MV-4-11 (cell line): ENCODE data around the gene RSPH4A.
"Not testable (repeated sequence)": the region's sequence is repeated elsewhere in the genome, so short reads cannot be mapped to it uniquely, and the experiment has no call there.

ENCODE experiments used
- DNase-seq: peaks from one replicate; lab custom pipeline; 2025; lab: John Stamatoyannopoulos, UW

Gene RSPH4A

DNA sequence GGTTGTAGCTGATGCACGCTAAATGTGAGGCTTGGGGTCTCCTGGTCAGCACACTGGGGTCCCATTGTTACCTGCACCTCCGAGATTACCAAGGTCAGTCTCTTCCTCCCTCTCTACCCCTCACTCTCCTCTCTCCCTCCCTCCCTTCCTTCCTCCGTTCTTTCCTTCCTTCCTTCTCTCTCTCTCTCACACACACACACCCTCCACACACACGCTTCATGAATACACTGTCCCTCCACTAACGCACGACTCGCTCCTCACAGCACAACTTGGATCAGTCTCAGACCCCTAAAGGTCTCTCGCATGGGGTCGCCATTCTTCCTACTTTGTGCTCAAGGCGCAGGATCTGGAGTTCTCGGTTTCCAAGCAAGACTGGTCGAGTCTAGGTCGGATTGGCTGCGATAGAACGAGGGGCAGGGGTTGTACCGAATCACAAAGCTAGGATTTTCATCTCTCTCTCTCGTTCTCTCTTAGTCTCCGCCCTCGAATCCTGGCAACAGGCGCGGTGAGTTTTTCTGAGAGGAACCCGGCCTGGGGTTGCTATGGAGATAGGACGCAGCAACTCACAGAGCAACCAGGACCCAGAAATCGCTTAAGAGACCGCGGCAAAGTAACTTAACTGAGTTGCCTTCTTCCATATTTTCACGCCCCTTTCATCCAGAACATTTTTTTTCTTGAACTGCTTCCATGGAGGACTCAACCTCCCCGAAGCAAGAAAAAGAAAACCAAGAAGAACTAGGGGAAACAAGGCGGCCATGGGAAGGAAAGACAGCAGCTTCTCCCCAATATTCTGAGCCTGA, at the start of gene RSPH4A:
Gene RSPH4A (plus strand): TSS at position 543 of the 800 bp plus-strand sequence. CDS start 145 bp downstream, at position 688.
- peak; percentile 85 for DNase-seq

DNA sequence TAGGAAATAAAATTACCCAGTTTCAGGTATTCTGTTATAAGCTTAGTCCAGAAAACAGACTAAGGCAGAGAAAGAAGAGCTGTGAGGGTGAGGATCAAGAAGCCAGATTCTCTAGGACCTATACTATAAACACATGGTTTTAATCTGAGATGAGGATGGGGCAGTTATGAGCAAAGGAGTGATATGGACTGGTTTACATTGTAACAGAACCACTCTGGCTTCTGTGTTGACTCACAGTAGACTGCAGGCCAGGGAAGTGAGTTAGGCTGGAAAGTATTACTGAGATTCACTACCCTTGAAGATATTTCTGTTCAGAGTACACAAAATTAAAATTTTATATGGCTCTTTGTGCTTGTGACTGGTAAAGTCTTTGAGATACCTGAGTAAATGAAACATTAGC, 48.2 kb upstream of the RSPH4A start:
- DNase-seq, result no peak

DNA sequence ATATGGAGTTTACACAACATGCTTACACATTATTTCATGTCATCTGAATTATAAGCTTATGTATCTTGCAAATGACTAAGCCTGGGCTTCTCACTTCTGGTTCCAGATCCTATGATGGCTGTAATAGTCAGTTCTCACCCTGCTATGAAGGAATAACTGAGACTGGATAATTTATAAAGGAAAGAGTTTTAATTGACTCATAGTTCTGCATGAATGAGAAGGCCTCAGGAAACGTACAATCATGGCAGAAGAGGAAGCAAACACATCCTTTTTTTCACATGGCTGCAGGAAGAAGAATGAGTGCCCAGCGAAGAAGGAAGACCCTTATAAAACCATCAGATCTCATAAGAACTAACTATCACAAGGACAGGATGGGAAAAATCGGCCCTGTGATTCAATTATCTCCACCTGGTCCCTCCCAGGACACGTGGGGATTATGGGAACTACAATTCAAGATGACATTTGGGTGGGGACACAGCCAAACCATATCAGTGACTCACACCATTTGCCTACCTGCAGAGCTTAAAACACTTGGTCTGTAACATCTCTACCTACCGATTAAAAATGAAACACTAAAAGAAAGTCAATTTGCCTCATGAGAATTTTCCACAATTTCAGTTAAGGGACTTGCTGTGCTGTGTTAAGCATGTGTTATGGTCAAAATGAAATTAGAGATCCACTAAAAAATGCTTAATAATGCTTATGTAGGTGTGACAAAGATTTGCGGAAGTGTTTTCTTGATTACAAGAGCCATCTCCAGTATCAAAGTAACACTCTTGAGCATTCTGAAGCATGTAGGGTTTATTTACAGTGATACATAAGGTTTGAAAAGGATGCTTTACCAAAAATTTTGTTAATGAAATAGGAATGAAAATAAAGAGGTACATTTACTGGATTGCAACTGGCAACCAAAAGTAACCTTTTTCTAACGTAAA, 47.2 kb upstream of the RSPH4A start:
- peak; percentile 3 for DNase-seq

DNA sequence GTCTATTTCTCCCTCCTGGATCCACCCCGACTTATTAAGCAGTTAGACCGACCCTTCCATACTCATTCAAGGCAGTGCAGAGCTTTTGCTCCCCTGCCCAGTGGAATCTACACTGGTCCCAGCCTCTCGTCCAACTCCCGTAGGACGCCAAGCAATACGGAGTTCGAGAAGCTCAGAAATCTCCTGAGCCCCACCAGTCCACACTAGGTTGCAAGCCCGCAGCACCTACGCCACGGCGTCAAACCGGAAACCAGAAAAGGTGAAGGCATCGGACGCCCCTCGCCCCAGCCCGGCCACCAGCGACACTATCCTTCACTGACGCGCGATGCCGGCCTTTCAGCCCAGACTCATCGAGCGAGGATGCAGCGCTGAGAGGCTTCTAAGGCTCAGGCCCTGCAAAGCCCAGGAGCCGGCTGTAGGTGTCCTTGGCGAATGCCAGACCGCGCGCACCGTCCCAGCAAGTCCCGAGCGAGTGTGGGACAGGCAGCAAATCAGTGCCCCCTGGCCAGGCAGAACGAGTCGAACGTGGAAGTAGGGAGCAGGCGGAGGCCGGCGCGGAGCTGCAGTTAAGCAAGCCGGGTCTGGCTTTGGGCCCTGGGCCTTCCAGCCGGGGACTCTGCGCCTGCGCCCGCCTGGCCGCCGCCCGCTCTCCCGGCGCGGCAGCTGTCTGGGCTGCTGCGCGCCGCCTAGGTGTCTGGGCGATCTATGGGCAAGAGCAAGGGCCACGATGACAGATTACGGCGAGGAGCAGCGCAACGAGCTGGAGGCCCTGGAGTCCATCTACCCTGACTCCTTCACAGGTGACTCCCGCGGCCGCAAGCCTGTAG, 45.2 kb upstream of the RSPH4A start, which contains the start of gene RWDD1:
Gene RWDD1 (plus strand): TSS at position 649 of the 827 bp plus-strand sequence. CDS start 79 bp downstream, at position 728.
- peak; percentile 99 for DNase-seq

DNA sequence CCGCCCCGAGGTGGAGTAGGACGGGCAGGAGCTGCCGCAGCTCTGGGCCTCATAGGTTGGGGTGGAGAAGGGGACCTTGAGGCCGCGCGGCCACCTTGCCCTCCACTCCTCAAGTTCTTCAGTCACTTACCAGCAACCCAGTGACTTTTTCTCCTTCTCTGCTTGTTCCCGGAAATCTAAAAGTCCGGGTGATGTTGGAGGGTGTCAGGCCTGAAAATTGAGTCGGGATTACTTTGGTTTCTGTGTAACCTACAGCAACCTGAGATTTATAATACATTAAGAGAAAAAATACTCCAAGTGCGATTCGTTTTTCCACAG, 44.6 kb upstream of the RSPH4A start:
- no peak for DNase-seq

DNA sequence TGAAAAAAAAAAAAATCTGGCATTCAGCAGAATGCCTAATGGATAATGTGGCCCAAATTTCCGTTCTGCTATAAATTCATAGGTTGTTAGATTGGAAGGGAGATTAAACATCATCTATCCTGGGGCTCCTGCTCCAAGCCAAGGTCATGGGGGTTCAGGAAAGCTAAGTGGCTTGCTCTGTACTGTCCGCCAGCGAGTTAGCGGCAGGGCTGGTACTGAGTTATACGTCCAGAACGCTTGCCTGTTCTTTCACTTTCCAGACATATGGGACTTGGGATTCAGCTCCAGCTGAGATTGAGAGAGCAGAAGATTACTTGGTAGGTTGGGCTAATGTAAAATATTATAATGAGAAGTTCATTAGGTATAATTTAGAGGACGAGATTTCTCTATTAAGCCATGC, 44.1 kb upstream of the RSPH4A start:
- peak; percentile 2 for DNase-seq

DNA sequence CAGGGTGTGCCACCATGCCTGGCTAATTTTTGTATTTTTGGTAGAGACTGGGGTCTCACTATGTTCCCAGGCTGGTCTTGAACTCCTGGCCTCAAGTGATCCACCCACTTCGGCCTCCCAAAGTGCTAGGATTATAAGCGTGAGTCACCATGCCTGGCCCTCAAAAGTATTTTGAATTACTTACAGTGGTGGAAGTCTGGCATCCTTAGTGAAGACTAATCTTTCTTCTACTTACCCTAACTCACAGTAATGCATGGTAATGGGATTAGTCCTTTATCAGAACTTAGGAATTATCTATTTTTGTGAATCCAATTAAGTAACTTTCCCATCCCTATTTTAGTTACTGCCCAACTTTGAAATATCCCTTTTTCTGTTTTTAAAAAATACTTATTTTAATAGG, 41.1 kb upstream of the RSPH4A start:
- DNase-seq, result no peak

DNA sequence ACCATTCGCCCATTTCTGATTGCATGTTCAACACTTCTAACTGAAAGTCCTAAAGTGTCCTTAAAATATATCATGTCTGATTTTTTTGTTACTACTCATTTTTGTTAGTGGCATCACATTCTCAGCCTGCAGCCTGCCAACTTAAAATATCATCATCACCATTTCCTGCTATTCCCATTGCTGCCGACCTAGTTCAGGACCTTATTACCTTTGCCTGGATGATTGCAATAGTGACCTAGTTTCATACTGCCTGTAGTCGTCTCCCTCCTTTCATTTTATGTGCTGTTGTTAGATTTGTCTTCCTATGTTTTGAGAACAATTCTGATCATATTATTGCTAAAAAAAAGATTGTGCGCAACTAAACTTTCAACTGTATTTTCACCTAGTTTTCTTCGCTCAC, 38.8 kb upstream of the RSPH4A start:
- DNase-seq, result no peak

DNA sequence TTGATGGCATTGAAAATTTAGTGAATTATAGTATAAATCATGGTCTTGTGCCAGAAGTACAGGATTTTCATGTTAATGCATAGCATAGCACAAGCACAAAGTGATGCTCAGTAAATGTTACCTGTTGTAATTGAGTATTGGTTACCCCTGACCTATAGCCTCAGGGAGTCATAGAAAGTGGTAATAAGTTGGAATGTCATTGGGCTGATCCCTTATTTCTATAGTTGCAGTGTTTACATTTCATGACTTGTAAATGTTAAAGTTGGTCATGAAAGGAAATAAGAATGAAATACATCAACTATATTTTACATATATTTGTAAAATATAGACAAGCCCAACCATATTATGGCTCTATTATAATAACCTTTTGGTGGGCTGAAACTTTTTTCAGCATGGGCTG, 37.9 kb upstream of the RSPH4A start:
- DNase-seq, result no peak

DNA sequence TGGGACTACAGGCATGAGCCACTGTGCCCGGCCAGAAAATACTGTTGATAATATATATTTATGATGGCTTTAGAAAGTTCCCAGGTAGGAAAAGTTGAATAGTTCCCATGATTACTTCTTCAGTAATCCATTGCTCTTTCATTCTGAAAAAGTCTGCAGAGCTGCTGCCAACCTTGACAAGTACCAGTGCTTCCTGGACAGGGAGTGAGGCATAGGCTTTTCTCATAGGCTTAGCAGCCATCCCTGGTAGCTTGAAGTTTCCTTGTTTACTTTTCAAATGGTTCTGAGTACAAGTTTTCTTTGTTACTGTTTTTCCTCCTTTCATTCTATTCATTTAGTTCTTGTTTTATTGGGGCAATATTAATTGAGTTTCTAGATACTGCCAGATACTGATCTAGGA, 37.1 kb upstream of the RSPH4A start:
- DNase-seq, result no peak

DNA sequence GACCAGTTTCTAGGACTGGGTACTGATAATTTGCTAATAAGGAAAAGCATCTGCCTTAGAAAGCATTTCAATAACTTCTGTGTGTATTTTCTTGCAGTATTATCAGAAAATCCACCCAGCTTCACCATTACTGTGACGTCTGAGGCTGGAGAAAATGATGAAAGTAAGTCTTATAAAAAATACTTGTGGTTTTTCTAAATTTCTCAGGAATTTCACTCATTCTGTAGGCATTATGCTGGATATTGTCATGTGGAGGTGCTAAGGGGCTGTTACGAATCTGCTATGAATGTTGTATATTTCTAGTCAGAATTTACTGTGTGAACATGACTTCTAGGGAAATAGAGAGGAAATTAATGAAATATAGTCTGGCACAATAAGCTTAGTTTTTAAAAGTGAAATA, 36.1 kb upstream of the RSPH4A start:
- no peak for DNase-seq

DNA sequence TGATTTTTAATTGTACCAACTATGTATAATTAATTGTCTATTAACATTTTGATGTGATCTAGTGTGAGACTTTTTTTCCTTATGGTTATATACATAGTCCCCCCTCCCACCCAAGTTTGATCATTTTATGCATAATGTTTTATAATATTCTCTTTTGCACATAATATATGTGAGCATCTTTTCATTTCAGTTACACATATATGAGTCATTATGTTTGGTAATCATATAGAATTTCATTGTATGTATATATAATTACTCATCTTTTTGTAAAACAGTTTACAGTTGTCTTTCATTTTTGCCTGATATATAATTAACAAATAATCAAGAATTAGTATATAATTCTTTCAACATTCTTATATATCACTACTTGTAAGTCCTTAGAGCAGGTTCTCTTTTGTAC, 30.0 kb upstream of the RSPH4A start:
- no peak for DNase-seq

DNA sequence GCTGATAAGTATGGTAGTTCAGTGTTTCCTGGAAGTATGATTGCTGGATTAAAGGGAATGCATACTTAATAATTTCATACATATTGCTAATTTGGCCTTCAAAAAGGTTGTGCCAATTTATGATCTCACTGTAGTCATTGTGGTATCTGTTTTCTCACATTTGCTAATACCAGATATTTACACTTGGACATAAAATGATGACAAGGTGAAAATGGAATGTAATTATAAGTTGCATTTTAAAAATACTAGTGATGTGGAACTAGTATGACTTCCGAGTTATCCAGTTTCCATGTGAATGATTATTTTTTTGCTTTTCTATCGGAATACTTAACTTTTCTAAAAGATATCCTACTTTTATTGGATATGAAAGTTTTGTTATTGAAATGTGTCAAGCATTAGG, 29.5 kb upstream of the RSPH4A start:
- DNase-seq, result no peak

DNA sequence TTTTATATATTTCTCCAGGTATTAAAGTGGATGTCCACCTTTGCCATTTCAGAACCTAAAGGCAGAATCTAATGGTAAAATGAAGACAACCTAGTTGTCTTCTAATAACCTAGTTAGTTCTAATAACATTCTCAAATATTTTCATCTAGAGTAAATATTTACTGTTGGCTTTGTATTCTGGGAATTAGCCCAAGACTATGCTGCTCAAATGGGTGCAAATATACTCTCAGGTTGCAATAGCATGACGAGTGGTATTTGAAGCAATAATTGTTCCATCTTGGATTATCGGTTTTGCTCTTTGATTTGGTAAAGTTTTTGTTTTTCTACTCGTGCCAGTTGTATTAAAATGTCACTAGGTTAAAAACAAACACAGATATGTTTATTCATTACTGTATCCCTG, 21.0 kb upstream of the RSPH4A start:
- DNase-seq, result no peak

DNA sequence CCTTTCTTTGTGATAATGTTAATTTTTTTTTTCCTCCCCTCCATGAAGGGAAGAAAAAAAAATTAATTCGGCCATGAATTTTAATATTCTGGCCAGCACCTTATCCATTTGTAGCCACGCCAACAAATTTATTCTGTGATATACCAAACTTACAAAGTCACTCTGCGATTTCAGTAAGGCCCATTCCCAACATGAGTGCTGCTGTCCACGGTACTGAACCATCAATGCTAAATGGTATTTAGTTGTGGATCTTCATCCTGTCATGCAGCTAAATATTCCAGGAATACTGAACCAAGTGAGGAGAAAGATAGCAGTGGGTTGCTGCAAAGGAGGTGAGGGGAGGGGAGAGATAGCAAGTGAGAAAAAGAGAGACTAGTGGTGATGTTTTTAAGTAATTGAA, 19.5 kb upstream of the RSPH4A start:
- no peak for DNase-seq

DNA sequence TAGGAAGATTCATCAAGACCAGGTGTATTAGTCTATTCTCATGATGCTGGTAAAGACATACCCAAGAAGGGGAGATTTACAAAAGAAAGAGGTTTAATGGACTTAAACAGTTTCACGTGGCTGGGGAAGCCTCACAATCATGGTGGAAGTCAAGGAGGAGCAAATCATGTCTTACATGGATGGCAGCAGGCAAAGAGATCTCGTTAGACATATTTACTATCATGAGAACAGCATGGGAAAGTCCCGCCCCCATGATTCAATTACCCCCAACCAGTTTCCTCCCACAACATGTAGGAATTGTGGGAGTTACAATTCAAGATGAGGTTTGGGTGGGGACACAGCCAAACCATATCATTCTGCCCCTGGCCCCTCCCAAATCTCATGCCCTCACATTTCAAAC, 12.4 kb upstream of the RSPH4A start:
- DNase-seq, result not testable (repeated sequence)

DNA sequence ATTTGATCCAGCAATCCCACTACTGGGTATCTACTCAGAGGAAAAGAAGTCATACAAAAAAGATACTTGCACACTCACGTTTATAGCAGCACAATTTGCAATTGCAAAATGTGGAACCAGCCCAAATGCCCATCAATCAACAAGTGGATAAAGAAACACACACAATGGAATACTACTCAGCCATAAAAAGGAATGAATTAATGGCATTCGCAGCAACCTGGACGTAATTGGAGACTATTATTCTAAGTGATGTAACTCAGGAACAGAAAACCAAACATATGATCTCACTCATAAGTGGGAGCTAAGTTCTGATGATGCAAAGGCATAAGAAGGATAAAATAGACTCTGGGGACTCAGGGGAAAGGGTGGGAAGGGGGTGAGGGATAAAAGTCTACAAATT, 11.4 kb upstream of the RSPH4A start:
- DNase-seq, result not testable (repeated sequence)

DNA sequence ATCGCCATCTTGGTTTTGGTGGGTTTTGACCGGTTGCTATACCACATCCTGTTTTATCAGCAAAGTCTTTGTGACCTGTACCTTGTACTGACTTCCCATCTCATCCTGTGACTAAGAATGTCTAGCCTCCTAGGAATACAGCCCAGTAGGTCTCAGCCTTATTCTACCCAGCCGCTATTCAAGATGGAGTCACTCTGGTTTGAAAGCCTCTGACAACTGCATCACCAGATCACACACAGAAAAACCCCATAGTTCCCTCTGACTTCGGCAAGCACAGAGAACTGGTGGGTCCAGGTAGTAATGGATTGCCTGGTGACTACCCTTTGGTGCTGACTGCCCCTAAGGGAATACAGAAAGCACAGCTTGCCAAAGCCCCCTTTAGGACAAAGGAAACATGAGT, 10.3 kb upstream of the RSPH4A start:
- DNase-seq, result no peak

DNA sequence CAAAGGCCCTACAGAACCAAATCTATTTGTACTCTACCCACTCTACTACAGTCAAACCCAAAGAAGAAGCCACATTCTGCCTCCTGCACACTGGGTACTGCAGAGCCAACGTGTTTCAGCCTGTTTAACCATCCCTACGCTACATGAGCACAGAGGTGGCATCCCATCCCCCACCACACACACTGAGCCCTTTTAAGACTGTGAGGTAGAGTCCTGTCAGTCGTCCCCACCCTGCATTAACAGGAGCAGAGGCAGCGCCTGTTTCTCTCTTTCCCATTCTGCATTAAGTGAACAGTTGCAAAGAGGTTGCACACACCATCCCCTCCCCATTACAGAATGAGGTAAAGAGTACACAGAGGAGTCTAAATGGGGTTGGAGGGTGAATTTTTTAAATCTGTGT, 5.2 kb upstream of the RSPH4A start:
- no peak for DNase-seq

DNA sequence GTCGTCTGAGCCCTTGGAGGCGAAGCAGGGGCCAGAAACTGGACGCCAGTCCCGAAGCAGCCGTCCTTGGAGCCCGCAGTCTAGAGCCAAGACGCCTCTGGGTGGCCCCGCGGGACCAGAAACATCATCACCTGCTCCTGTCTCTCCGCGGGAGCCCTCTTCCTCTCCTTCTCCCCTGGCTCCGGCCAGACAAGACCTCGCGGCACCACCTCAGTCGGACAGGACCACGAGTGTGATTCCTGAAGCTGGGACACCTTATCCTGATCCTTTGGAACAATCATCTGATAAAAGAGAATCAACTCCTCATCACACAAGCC, 416 bp downstream of the RSPH4A start:
- no peak for DNase-seq

DNA sequence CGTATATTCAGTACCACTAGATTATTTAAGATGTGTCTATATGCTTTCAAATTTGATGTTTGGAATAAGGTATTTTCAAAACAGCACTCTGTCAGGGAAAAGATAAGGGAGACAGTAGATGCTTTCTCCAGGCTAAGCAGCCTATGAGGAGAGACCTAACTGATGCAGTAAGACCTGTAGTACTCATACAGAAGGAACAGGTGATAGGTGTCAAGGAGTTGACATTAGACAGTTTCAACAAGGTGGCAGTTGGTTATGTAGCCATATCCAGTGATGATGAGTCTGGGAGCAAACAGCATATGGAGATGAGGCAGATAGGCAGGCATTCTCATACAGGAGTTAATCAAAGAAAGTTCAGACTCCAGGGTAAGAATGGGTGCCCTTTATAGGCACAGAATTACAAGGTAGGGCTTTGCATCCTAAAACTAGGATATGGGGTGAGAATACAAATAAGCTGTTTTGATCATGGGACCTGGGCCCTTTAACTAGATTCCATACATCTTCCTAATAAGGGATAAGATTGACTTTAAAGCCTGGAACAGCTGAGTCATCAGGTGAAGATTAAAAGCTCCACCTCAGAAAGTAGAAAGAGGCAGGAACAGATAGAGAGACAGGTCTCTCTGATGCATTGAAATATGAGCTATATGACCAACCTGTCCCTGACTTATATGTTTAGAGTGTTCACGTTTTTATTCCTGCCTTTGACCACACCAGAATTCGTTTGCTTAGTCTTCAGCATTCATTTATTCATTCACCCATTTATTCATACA, 7.9 kb downstream of the RSPH4A start:
- no peak for DNase-seq

DNA sequence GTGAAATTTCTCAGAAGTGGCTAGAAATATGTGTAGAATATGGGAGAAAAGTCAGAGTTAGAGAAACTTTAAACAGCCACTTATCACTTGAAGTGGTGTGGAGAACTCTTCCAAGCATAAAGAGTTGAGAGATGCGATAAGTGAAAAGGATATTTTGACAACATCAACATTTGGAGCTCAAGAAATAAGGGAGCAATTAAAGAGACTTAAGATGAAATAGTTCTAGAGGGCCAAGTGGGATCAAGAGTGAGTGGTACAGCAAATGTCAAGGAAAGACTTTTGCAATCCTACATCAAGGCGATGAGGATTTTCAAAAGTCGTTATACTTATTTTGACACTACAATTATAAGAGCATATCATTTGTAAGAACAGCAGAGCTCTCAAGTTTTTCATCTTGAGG, 9.6 kb downstream of the RSPH4A start:
- DNase-seq, result no peak
